Measurements from ENCODE around the gene ANKFN1. TPM values are rescaled to one million over a fixed set of nuclear protein-coding genes. Genes with fewer than 3 reads are reported as not detected.

Gene ANKFN1
- total RNA-seq, 4 donors from 2014 or later = 0.40 TPM; not detected in 3

Small RNA genes within 50 kb of the gene (small RNA-seq; reads per million reads assigned to genes)
- gene AC006600.1 = 0 reads per million in 3 donors
